Measurements from ENCODE around the gene UFSP1.
A peak's percentile ranks its signal among the peaks of the same experiment; 100 is the strongest.

Gene UFSP1

DNA sequence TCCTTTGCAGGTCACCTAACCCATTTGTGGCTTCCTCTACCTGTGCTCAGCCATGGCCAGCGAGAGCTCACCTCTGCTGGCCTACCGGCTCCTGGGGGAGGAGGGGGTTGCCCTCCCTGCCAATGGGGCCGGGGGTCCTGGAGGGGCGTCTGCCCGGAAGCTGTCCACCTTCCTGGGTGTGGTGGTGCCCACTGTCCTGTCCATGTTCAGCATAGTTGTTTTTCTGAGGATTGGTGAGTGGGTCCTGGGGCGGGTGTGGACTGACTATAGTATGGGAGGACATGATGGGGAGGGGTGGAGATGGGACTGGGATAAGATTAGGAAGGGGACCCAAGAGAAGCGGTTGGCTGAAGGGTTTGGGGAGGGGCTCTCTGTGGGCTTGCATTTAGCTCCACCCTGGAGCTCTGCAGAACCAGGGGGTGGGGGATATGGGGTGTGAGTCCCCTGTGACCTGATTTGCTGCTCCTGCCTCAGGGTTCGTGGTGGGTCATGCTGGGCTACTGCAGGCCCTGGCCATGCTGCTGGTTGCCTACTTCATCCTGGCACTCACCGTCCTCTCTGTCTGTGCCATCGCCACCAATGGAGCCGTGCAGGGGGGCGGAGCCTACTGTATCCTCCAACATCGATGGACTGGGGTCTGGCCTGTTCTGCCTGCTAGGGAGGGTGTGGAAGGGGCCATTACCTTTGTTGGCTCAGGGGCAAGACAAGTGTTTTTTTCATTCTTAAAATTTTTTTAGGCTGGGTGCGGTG, 35.2 kb downstream of the UFSP1 start:
- no peak for DNase-seq

DNA sequence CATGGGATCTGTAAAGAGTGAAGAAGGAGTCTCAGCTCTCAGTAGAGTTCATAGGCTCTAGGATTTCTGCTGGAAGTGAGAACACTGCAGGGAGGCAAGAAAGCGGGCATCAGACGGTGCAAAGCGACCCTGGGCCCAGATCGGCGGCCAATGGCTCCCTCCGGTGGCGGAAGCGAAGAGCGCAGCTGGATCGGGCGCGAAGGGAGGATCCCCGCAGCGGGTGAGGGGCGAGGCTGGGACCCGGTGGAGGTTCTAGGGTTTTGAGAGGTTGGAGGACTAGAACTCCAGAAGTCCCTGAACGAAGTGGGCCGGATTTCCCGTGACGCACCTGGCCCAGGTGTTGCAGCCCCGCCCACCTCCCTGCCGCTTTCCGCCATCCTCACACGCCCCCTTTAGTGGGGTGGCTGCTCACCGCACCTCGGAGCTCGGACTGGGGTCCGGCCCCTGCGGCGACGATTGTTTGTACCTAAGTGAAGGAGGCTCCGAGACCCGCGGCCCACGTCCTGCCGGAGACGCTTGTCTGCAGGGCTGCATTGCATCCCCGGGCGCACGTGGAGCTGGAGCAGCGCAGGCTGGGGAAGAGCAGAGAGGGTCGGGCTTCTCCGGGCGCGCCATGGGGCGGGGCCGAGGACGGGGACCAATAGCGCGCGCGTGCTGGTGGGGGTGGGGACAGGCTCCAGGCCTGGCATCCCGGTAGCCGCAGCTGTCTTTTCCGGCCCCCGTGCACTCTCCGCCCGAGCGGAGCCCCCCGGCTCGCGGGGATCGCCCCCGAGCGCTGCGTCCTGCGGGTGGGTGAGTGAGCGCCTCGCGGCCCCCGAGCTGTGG, 37.3 kb downstream of the UFSP1 start, which contains the start of gene SLC12A9:
Gene SLC12A9, plus strand, starts transcription at position 666 of the 825 bp plus-strand sequence. CDS start 1,485 bp downstream, outside the sequence.
- peak; percentile 60 for DNase-seq

DNA sequence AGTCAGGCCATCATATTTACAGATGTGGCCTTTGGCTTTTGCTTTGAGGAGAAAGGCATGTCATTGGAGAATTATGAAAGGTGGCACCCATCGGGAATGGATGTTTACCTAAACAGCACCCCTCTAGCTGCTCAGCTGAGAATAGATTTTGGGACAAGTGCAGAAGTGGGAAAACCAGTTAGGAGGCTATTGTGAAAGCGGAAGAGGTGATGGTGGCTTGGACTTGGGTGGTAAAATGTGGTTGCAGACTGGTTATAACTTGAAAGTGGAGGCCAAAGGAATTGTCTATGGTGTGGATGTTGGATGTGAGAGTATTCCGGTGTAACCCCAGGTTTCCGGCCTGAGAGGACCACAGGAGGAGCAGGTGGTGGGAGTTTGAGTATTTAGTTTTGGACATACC, 42.2 kb downstream of the UFSP1 start:
- DNase-seq, result no peak

DNA sequence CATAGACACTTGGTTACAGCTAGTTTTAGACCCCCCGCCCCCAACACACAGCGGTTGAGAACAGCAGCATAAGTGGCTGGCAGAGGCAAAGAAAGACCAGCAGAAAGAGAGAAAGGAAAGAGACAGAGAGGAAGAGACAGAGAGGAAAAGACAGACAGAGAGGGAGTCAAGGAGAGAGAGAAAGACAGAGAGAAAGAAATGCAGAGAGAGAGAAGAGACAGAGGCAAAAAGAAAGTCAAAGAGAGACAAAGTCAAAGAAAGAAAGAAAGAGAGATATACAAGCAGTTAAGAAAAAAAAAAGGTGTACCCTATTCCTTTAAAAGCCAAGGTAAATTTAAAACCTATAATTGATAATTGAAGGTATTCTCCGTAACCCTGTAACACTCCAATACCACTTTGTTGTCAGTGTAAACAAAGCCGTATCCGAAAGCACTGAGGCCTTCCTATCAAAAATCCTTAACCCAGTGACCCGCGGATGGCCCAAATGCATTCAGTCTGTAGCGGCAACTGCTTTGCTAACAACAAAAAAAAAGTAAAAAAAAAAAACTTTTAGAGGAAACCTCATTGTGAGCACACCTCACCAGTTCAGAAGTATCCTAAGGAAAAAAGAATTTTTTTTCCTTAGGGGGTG, 48.9 kb downstream of the UFSP1 start:
- no peak for DNase-seq

DNA sequence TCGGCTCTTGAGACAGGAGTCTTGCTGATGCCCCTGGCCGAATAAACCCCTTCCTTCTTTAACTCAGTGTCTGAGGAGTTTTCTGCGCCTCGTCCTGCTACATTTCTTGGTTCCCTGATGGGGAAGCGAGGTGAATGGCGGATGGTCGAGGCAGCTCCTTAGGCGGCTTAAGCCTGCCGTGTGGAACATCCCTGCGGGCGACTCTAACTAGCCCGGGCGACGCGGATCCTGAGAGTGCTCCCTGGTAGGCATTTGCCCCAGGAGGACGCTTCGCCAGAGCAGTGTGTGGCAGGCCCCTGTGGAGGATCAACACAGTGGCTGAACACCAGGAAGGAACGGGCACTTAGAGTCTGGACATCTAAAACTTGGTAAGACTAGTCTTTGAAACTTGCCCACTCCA, 50.2 kb downstream of the UFSP1 start:
- no peak for DNase-seq

Data from T1000 (cell line).